GM18520 (cell line): ENCODE results near the gene KLK1.
"Not testable (repeated sequence)": the region's sequence is repeated elsewhere in the genome, so short reads cannot be mapped to it uniquely, and the experiment has no call there.

Experiments
- ATAC-seq: cut with Tn5 transposase; IDR thresholded peaks from one replicate; pipeline ENCODE4 v1.9.1; 2021; ENCODE audit not compliant: unreplicated experiment

The KLK1 gene

GRCh38 chr19:50794074-50794875 lies 29.3 kb downstream of the KLK1 start:
- no peak for ATAC-seq

GRCh38 chr19:50793558-50794065 lies 30.0 kb downstream of the KLK1 start:
- ATAC-seq = no peak

GRCh38 chr19:50792272-50793250 lies 31.0 kb downstream of the KLK1 start:
- ATAC-seq = no peak

GRCh38 chr19:50791594-50792271 lies 31.9 kb downstream of the KLK1 start:
- no peak for ATAC-seq

GRCh38 chr19:50790922-50791467 lies 32.6 kb downstream of the KLK1 start:
- no peak for ATAC-seq

- ATAC-seq = no peak
These were observed 33.2 kb downstream of the KLK1 start, which contains the start of gene ACP4 for GRCh38 chr19:50790396-50790795. Gene ACP4, plus strand, starts transcription at chr19:50790415. Its CDS starts 0 bp downstream, at chr19:50790415.

DNA sequence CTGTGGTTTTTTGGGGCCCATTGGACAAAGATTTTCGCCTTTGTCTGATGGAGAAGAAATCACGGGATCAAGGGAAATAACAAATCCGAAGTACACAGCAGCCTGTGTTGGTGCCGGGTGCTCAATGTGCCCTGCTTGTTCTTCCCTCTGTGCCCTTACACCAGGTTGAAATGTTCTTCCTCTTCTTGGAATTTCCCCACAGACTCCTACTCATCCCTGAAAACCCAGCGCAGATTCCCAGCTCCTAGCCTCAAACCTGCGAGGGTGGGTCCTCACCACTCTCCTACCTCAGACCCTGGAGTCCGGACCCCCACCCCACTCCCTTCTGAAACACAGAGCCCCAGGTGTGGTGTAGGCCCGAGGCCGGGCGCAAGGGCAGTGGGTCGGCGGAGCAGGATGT lies 38.3 kb downstream of the KLK1 start:
- no peak for ATAC-seq

- ATAC-seq = no peak
These were observed 38.9 kb downstream of the KLK1 start for GRCh38 chr19:50784710-50785109.

- ATAC-seq = not testable (repeated sequence)
These were observed 39.8 kb downstream of the KLK1 start for GRCh38 chr19:50783848-50784152.

DNA sequence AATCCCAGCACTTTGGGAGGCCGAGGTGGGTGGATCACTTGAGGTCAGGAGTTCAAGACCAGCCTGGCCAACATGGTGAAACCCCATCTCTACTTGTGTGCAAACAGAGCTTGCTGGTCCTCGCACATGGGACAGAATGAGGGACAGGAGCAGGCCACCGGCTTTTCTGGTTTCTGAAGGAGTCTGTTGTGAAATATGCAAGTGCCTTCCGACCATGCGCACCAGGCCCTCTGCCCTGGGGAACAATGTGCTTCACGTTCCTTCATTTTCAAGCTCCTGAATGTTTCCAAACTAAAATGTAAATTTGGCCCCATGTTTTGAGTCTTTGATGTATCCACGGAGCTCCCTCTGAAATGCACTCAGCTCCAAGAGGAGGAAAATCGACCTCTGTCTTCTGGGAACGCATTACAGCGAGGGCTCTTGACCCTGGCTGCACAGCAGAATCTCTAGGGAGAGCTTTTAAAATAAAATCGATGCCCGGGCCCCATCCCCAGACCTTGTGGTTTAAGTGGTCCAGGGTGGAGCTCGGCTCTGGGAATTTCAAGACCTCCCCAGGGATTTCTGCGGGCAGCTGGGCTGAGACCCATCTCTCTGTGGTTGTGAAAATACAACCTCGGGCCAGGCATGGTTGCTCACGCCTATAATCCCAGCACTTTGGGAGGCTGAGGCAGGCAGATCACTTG lies 42.7 kb downstream of the KLK1 start:
- no peak for ATAC-seq

DNA sequence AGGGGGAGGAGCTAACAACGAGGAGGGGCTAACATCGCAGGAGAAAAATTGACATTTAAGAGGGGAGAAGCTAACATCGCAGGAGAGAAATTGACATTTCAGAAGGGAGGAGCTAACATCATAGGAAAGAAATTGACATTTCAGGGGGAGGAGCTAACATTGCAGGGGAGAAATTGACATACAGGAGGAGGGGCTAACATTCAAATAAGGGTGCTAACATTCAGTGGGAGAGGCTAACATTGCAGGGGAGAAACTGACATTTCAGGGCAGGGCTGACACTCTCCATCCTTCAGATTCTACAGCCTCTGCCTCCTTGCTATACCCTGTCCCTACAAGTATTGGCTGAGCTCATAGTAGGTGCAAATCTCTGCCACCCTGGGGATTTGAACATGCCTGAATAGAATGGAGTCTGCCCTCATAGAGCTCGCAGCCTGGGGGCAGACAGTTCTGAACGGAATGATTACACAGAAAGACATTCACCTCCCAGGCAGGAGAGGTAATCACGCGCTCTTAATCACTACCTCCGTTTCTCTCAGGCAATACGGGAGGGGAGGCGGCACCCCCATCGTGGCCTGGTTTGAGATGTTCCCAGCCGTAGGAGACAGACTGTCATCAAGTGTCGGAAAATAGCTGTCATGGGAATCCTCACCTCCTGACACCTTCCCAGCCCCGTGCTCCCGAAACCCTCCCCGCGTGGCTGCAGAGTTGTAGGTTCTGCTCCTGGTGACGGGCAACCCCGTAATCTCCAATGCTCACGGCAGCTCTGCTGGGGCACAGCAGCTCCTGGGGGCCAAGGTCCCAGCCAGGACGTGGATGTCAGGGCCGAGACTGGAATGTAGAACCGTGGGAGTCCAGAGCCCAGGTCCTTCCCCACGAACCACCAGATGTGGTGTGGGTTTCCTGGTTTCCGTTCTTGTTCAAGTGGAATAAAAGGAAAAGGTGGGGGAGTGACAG lies 43.8 kb downstream of the KLK1 start:
- ATAC-seq = no peak

GRCh38 chr19:50778906-50779430 lies 44.6 kb downstream of the KLK1 start:
- ATAC-seq = no peak

DNA sequence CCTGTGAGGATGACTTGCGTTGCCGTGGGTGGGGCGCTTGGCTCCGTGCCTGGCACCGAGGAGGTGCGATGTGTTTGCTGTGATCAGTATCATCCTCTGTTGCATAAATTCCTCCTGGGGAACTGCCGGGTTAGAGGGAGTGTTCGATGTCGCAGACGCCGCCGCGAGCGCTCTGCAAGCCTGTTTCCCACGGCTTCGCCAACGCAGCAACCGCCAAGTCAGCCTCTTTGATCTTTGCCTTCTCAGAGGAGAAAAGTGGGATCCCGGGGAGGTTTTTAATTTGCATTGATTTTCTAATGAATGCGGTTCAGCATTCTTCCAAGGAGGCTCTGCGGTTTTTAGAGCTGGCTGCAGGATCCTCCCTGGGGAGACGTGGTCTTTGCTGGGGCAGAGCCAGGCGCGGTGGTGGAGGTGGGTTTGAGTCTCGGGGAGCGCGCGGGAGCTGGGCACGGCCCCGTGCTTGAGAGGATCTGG lies 45.7 kb downstream of the KLK1 start:
- ATAC-seq = no peak

DNA sequence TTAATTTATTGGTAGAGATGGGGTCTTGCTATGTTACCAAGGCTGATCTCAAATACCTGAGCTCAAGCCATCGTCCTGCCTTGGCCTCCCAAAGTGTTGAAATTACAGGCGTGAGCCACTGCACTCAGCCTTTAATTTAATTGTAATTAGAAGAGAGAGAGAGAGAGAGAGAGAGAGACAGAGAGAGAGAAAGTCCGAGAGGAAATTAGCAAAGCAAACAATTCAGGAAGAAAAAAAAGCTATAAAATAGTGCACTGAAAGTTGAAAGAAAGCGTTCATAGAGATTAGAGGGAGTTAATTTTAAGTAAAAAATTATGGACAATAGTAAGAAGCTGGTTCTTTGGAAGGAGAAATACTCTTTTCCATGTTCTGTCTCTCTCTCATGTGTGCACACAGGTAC lies 46.3 kb downstream of the KLK1 start:
- no peak for ATAC-seq

- ATAC-seq = no peak
These were observed 47.5 kb downstream of the KLK1 start for GRCh38 chr19:50776131-50776530.

- not testable (repeated sequence) for ATAC-seq
These were observed 50.1 kb downstream of the KLK1 start for GRCh38 chr19:50773454-50773853.

DNA sequence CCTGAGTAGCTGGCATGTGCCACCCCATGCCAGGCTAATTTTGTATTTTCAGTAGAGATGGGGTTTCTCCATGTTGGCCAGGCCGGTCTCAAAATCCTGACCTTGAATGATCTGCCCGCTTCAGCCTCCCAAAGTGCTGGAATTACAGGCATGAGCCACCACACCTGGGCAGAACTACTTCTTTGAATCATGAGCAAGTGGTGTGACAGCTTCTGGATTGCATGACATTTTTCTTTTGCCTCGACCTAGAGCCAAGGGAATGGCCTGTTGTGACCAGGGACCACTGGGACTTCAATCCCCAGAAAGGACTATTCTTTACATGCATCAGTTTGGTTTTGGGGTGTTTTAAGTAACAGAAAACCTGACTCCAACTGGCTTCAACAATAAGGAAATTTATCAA lies 50.7 kb downstream of the KLK1 start:
- ATAC-seq = not testable (repeated sequence)

- ATAC-seq = no peak
These were observed 51.1 kb downstream of the KLK1 start for GRCh38 chr19:50772476-50772875.

DNA sequence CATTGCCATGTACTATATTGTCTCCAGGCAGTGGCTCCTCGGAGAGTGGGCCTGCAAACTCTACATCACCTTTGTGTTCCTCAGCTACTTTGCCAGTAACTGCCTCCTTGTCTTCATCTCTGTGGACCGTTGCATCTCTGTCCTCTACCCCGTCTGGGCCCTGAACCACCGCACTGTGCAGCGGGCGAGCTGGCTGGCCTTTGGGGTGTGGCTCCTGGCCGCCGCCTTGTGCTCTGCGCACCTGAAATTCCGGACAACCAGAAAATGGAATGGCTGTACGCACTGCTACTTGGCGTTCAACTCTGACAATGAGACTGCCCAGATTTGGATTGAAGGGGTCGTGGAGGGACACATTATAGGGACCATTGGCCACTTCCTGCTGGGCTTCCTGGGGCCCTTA lies 52.7 kb downstream of the KLK1 start:
- no peak for ATAC-seq
